Measurements from ENCODE around the gene TRIM62.

GRCh38 chr1:33098371-33098770, 83.5 kb downstream of the TRIM62 start:
- no peak for TF ChIP-seq CTCF (conservative IDR thresholded peaks at IDR 0.05)
- TF ChIP-seq EZH2 (IDR thresholded peaks at IDR 0.05; ENCODE audit: low read depth) = no peak

Measured in PC-9 (cell line).